GM06990 (cell line): Measurements from ENCODE around the gene TRANK1.

Experiments used
- DNase-seq: peaks from one replicate; pipeline ENCODE4 v3.0.0-alpha.2; 2011; ENCODE audit not compliant: insufficient read length; ENCODE audit errors: extremely low read depth
- H3K27me3 ChIP-seq: replicated peaks from 2 replicates; pipeline ENCODE4 v1.6.0; 2011; ENCODE audit warnings: low read length; ENCODE audit not compliant: control insufficient read depth, insufficient read depth
- H3K36me3 ChIP-seq: 2 replicates; pipeline ENCODE4 v1.5.1; 2011; ENCODE audit warnings: low read length; ENCODE audit not compliant: control insufficient read depth, insufficient read depth
- H3K4me3 ChIP-seq: replicated peaks from 2 replicates; pipeline ENCODE4 v1.5.1; 2011; ENCODE audit warnings: low read depth, mild to moderate bottlenecking, control low read depth, low read length
- CTCF ChIP-seq: IDR thresholded peaks from 2 replicates; pipeline ENCODE4 v1.5.1; 2011; ENCODE audit warnings: low read length, control low read depth, mild to moderate bottlenecking, inconsistent platforms; ENCODE audit not compliant: insufficient read depth, poor library complexity, severe bottlenecking

TRANK1 gene

GRCh38 chr3:36862076-36862755 lies 82.6 kb downstream of the TRANK1 start:
- Histone ChIP-seq H3K4me3 (no peak overlapping the region), H3K36me3 (peaks cover 8% of the 10 kb centered on the region), H3K27me3 (no peaks in the 10 kb centered on the region)
- TF ChIP-seq CTCF: no peak
- no peak for DNase-seq

GRCh38 chr3:36859494-36859893 lies 85.4 kb downstream of the TRANK1 start:
- Histone ChIP-seq H3K36me3 (peaks cover 14% of the 10 kb centered on the region), H3K27me3 (no peaks in the 10 kb centered on the region), H3K4me3 (no peak overlapping the region)
- no peak for DNase-seq
- TF ChIP-seq CTCF: no peak

- Histone ChIP-seq H3K36me3 (peaks cover 9% of the 10 kb centered on the region), H3K4me3 (no peak overlapping the region), H3K27me3 (no peaks in the 10 kb centered on the region)
- TF ChIP-seq CTCF: no peak
- DNase-seq: no peak
Measured at GRCh38 chr3:36852071-36852470, 92.8 kb downstream of the TRANK1 start.

GRCh38 chr3:36850743-36851142 lies 94.1 kb downstream of the TRANK1 start:
- no peak for TF ChIP-seq CTCF
- Histone ChIP-seq H3K36me3 (peaks cover 6% of the 10 kb centered on the region), H3K4me3 (no peak overlapping the region), H3K27me3 (no peaks in the 10 kb centered on the region)
- DNase-seq: no peak

- H3K36me3 ChIP-seq: peaks cover 6% of the 10 kb centered on the region
- no peak overlapping the region for H3K4me3 ChIP-seq
- H3K27me3 ChIP-seq: no peaks in the 10 kb centered on the region
- TF ChIP-seq CTCF: no peak
- DNase-seq: no peak
Measured at GRCh38 chr3:36846406-36846805, 98.4 kb downstream of the TRANK1 start.
